Trophoblast cell (in vitro differentiated cells and primary cell): ENCODE data around the gene TTC32.

Experiments used
- DNase-seq, 2 donors: peaks; one replicate each; pipeline ENCODE4 v3.0.0-alpha.2; 2016
- H2AFZ ChIP-seq: 2 replicates; pipeline ENCODE4 v1.6.1; 2013; ENCODE audit warnings: low read length, moderate library complexity, mild to moderate bottlenecking; ENCODE audit not compliant: insufficient read depth, poor library complexity
- H2AK5ac ChIP-seq: 2 replicates; pipeline ENCODE4 v1.6.1; 2013; ENCODE audit warnings: mild to moderate bottlenecking, low read length
- H2BK120ac ChIP-seq: 2 replicates; pipeline ENCODE4 v1.6.1; 2013; ENCODE audit warnings: low read length, mild to moderate bottlenecking, moderate library complexity; ENCODE audit not compliant: insufficient read depth, poor library complexity
- H2BK12ac ChIP-seq: 2 replicates; pipeline ENCODE4 v1.6.1; 2013; ENCODE audit warnings: mild to moderate bottlenecking, low read length, moderate library complexity
- H2BK5ac ChIP-seq: 2 replicates; pipeline ENCODE4 v1.6.1; 2013; ENCODE audit warnings: low read length, low read depth, moderate library complexity, mild to moderate bottlenecking; ENCODE audit not compliant: poor library complexity
- H3K14ac ChIP-seq: 2 replicates; pipeline ENCODE4 v1.6.1; 2013; ENCODE audit warnings: mild to moderate bottlenecking, low read length
- H3K18ac ChIP-seq: 2 replicates; pipeline ENCODE4 v1.6.1; 2013; ENCODE audit warnings: mild to moderate bottlenecking, low read length
- H3K23ac ChIP-seq: 2 replicates; pipeline ENCODE4 v1.6.1; 2013; ENCODE audit warnings: low read length
- H3K27ac ChIP-seq: 2 replicates; pipeline ENCODE4 v1.5.1; 2013; ENCODE audit warnings: low read depth, mild to moderate bottlenecking, inconsistent platforms, low read length, moderate library complexity
- H3K27me3 ChIP-seq: 2 replicates; pipeline ENCODE4 v1.6.1; 2013; ENCODE audit warnings: inconsistent platforms, mild to moderate bottlenecking, low read length, moderate library complexity; ENCODE audit not compliant: insufficient read depth
- H3K36me3 ChIP-seq, 2 experiments: 1 replicate in 1 of 2; 2 replicates in 1 of 2; pipeline ENCODE4 v1.6.1; 2013; ENCODE audit warnings: low read length in 2 of 2, mild to moderate bottlenecking in 2 of 2, moderate library complexity in 1 of 2; ENCODE audit not compliant: insufficient read depth in 2 of 2, control insufficient read depth in 1 of 2
- H3K4ac ChIP-seq: 2 replicates; pipeline ENCODE4 v1.6.1; 2013; ENCODE audit warnings: low read depth, mild to moderate bottlenecking, low read length, moderate library complexity
- H3K4me1 ChIP-seq, 2 experiments: 1 replicate in 1 of 2; 2 replicates in 1 of 2; pipeline ENCODE4 v1.6.1; 2013; ENCODE audit warnings: low read length in 2 of 2, mild to moderate bottlenecking in 2 of 2, moderate library complexity in 1 of 2; ENCODE audit not compliant: insufficient read depth in 2 of 2, control insufficient read depth in 1 of 2
- H3K4me2 ChIP-seq: 2 replicates; pipeline ENCODE4 v1.6.1; 2013; ENCODE audit warnings: inconsistent platforms, mild to moderate bottlenecking, low read length, moderate library complexity
- H3K4me3 ChIP-seq: 2 replicates; pipeline ENCODE4 v1.5.1; 2013; ENCODE audit warnings: mild to moderate bottlenecking, low read depth, low read length, inconsistent platforms
- H3K79me1 ChIP-seq: one replicate; pipeline ENCODE4 v1.6.1; 2013; ENCODE audit warnings: low read length
- H3K79me2 ChIP-seq: 2 replicates; pipeline ENCODE4 v1.6.1; 2013; ENCODE audit warnings: low read length, mild to moderate bottlenecking; ENCODE audit not compliant: control insufficient read depth, insufficient read depth, poor library complexity
- H3K9ac ChIP-seq: 2 replicates; pipeline ENCODE4 v1.6.1; 2013; ENCODE audit warnings: mild to moderate bottlenecking, low read length
- H3K9me3 ChIP-seq: 2 replicates; pipeline ENCODE4 v1.6.1; 2013; ENCODE audit warnings: low read depth, mild to moderate bottlenecking, control low read depth, inconsistent platforms, low read length; ENCODE audit not compliant: insufficient read depth
- H4K12ac ChIP-seq: 2 replicates; pipeline ENCODE4 v1.6.1; 2013; ENCODE audit warnings: low read depth, mild to moderate bottlenecking, low read length, moderate library complexity
- H4K8ac ChIP-seq: 2 replicates; pipeline ENCODE4 v1.6.1; 2013; ENCODE audit warnings: low read depth, mild to moderate bottlenecking, low read length, moderate library complexity
- H4K91ac ChIP-seq: one replicate; pipeline ENCODE4 v1.6.1; 2013; ENCODE audit warnings: low read depth, mild to moderate bottlenecking, low read length, moderate library complexity
- WGBS: extraction: QIAGEN DNeasy Blood & Tissue Kit; methylation state at CpG from one replicate; pipeline ENCODE4 v1.1.7; 2013; ENCODE audit warnings: missing lambda C conversion rate; ENCODE audit not compliant: insufficient read length, insufficient coverage; ENCODE audit errors: extremely low coverage; 5-methylcytosine and 5-hydroxymethylcytosine counted together

The TTC32 gene

DNA sequence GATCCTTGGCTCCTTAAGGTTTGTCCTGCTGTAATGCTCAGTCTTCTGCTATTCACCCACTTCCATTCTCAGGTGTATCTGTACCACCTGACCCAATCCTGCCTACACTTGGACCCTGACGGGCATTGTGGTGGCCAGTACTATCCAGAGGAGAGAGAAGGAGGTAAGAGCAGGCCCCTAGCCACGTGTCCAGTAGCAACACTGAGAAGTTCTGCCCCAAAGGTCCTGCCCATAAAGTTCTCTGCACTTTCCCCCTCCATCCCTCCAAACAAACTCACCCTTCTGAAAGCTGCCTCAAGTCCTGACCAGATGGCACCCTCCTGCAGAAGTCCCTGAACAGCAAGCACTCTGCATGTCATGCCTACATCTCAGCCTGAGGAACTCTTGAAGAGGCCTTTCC is 18.3 kb downstream of the TTC32 start:
- no peak overlapping the region for H4K91ac ChIP-seq
- H2AFZ ChIP-seq: no peak overlapping the region
- no CpG with 5 or more reads among the region's 2 CpGs for WGBS
- no peaks in the 10 kb centered on the region for H3K27me3 ChIP-seq
- H3K14ac ChIP-seq: no peak overlapping the region
- no peak for DNase-seq
- no peak overlapping the region for H2BK120ac ChIP-seq
- no peak overlapping the region for H3K18ac ChIP-seq
- no peak overlapping the region for H4K12ac ChIP-seq
- H4K8ac ChIP-seq: no peak overlapping the region
- H3K4ac ChIP-seq: no peak overlapping the region
- no peaks in the 10 kb centered on the region for H3K79me2 ChIP-seq
- no peak overlapping the region for H2BK5ac ChIP-seq
- H3K79me1 ChIP-seq: no peaks in the 10 kb centered on the region
- no peaks in the 10 kb centered on the region for H3K36me3 ChIP-seq
- H3K4me2 ChIP-seq: no peak overlapping the region
- no peak overlapping the region for H3K4me3 ChIP-seq
- no peak overlapping the region for H2BK12ac ChIP-seq
- no peak overlapping the region for H3K23ac ChIP-seq
- H3K27ac ChIP-seq: no peak overlapping the region
- peaks cover 5% of the 10 kb centered on the region for H3K9me3 ChIP-seq
- no peak overlapping the region for H2AK5ac ChIP-seq
- H3K4me1 ChIP-seq: no peaks in the 10 kb centered on the region
- H3K9ac ChIP-seq: no peak overlapping the region

DNA sequence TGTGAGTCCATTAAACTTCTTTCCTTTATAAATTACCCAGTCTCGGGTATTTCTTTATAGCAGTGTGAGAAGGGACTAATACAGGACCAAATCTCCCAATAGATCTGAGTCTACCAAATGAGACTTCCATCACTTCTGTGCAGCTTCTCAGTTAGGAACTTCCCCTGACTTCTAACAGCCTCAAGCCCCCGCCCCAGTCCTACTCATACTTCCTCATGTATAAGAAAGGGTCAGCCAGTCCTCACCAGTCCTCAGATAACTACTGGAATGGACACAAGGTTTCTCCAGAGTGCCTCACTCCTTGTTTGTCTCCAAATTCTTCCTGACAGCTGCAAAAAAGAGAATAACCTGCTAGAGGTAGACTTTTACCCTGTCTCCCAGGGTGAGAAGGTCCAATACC is 19.5 kb downstream of the TTC32 start:
- Histone ChIP-seq H4K91ac (no peak overlapping the region), H4K8ac (no peak overlapping the region), H3K9me3 (peaks cover 5% of the 10 kb centered on the region), H3K27me3 (no peaks in the 10 kb centered on the region), H3K9ac (no peak overlapping the region), H3K4ac (no peak overlapping the region), H2BK5ac (no peak overlapping the region), H3K79me2 (no peaks in the 10 kb centered on the region), H2BK120ac (no peak overlapping the region), H3K23ac (no peak overlapping the region), H2AK5ac (no peak overlapping the region), H3K18ac (no peak overlapping the region), H2AFZ (no peak overlapping the region), H3K4me3 (no peak overlapping the region), H4K12ac (no peak overlapping the region), H3K36me3 (no peaks in the 10 kb centered on the region), H2BK12ac (no peak overlapping the region), H3K27ac (no peak overlapping the region), H3K14ac (no peak overlapping the region), H3K79me1 (no peaks in the 10 kb centered on the region), H3K4me2 (no peak overlapping the region), H3K4me1 (no peaks in the 10 kb centered on the region)
- no CpG with 5 or more reads among the region's 2 CpGs for WGBS
- DNase-seq: no peak

DNA sequence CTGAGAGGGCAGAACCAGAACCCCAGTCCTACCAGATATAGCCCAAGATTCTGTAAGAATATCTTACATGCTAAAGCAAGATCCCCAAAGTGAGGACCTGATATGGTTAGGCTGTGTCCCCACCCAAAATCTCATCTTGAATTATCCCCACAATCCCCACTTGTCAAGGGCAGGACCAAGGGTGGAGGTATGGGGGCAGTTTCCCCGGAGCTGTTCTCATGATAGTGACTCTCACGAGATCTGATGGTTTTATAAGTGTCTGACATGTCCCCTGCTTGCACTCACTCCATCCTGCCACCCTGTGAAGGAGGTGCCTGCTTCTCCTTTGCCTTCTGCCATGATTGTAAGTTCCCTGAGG is 19.9 kb downstream of the TTC32 start:
- Histone ChIP-seq H3K9me3 (peaks cover 5% of the 10 kb centered on the region), H3K79me1 (no peaks in the 10 kb centered on the region), H3K27ac (no peak overlapping the region), H2BK12ac (no peak overlapping the region), H3K14ac (no peak overlapping the region), H3K4me3 (no peak overlapping the region), H3K4me1 (no peaks in the 10 kb centered on the region), H3K18ac (no peak overlapping the region), H3K36me3 (no peaks in the 10 kb centered on the region), H4K8ac (no peak overlapping the region), H3K79me2 (no peaks in the 10 kb centered on the region), H4K12ac (no peak overlapping the region), H3K4ac (no peak overlapping the region), H3K23ac (no peak overlapping the region), H2BK5ac (no peak overlapping the region), H2AK5ac (no peak overlapping the region), H3K27me3 (no peaks in the 10 kb centered on the region), H2BK120ac (no peak overlapping the region), H3K9ac (no peak overlapping the region), H4K91ac (no peak overlapping the region), H3K4me2 (no peak overlapping the region), H2AFZ (no peak overlapping the region)
- WGBS: no CpG with 5 or more reads among the region's 2 CpGs
- DNase-seq: no peak

DNA sequence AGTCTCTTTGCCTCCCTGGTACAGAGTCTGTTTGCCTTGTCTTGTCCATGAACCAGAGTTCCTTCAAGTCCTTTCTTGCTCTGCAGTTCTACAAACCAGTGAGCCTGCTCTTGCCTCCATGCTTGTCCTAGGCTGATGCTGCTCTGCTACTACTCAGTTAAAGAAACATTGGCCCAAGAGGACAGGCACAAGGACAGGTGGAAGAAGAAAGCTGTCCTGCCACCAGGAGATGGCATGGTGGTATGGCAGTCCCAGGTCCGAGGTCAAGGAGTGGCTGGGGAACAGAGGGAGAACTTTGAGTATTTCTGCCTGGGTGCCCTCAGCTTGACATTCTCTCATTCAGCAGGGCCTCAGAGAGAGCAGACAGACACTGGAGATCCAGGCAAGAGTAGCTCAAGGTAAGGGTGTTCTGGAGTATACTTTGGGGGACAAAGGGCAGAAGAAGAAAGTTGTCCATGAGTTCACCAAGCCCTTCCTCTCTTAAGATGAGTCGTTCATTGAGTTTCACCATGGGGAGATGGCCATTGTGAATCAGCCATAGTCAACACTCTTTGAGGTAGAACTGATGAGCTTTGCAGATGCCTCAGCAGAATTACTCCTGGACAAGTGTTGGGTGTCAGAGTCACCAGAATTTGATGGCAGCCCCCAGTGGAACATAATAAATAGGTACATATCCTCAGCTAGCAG is 20.4 kb downstream of the TTC32 start:
- no CpG with 5 or more reads among the region's 2 CpGs for WGBS
- Histone ChIP-seq H3K4me3 (no peak overlapping the region), H2BK120ac (no peak overlapping the region), H3K79me1 (no peaks in the 10 kb centered on the region), H3K4ac (no peak overlapping the region), H3K27me3 (no peaks in the 10 kb centered on the region), H2AK5ac (no peak overlapping the region), H3K4me1 (no peaks in the 10 kb centered on the region), H4K91ac (no peak overlapping the region), H4K12ac (no peak overlapping the region), H3K9ac (no peak overlapping the region), H3K36me3 (no peaks in the 10 kb centered on the region), H3K23ac (no peak overlapping the region), H4K8ac (no peak overlapping the region), H3K79me2 (no peaks in the 10 kb centered on the region), H2BK5ac (no peak overlapping the region), H2BK12ac (no peak overlapping the region), H3K27ac (no peak overlapping the region), H3K9me3 (peaks cover 5% of the 10 kb centered on the region), H3K4me2 (no peak overlapping the region), H2AFZ (no peak overlapping the region), H3K18ac (no peak overlapping the region), H3K14ac (no peak overlapping the region)
- no peak for DNase-seq
